Endometrial microvascular endothelial cells (primary cell): ENCODE results near the gene LYRM2. TPM values are rescaled to one million over a fixed set of nuclear protein-coding genes. Genes with fewer than 3 reads are reported as not detected.

Experiments
- in situ Hi-C: cut with HindIII; loops from 2 replicates; pipeline ENCODE4 v1.10.0; 2017; ENCODE audit warnings: low sequenced_read_pairs, low pct_unique_long_range_greater_than_20kb; ENCODE audit errors: inconsistent ontology term
- total RNA-seq: library from RNA; depleted of rRNA; stranded (reverse); fragments of >200 nt; gene quantifications from one replicate; pipeline ENCODE4 v1.2.3, GENCODE V29; 2015; ENCODE audit errors: inconsistent ontology term

Gene LYRM2
- total RNA-seq, 1 donor from 2014 or later, result 41.3 TPM

GRCh38 chr6:89525786-89526562 is 112.6 kb downstream of the LYRM2 start:
- in situ Hi-C loops, result no loop called here

DNA sequence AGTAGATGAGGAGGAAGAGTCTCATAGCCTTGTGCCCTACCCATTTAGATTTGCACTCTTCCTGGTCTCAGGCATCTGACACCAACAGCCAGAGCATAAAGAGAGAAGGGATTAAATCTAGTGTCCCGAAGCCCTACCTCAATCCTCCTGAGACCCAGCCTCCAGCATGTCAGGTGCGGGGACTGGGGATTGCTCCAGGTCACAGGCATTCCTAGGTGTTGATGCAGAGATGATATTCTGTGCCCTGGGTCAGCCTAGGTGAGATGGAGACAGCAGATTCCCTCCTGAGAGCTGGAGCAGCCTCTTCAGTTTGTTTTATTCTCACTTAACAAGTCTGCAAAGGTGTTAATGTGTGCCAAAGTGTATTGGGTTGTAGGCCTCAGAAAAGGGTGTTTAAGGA is 115.8 kb downstream of the LYRM2 start:
- in situ Hi-C loops, result no loop called here

GRCh38 chr6:89520736-89521135 is 117.8 kb downstream of the LYRM2 start:
- in situ Hi-C loops, result no loop called here

DNA sequence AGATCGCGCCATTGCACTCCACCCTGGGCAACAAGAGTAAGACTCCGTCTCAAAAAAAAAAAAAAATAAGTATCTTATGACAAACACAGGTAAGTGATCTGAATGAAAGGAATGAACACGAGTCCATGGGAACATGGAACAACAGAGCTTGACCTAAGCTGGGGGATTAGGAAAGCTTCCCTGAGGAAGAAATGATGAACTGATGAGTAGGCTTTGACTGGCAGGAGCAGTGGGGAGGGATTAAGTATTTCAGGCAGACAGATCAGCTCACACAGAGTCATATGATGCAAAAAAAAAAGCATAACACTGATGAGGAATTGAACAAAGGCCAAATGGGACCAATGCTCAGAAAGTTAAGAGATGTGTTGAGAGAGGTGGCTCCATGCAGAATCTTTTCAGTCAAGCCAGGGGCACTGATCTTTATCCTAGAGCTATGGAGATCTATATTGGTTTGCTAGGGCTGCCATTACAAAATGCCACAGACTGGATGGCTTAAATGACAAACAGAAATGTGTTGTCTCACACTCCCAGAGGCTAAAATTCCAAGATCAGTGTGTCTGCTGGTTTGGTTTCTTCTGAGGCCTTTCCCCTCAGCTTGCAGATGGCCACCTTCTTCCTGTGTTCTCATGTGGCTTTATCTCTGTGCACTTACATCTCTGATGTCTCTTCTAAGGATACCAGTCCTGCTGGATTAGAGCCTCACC is 120.0 kb downstream of the LYRM2 start:
- in situ Hi-C loops, result no loop called here

Other genes with a start within 250 kb of the LYRM2 start
- not detected for gene RRAGD, start 226.5 kb downstream of the LYRM2 start, total RNA-seq
- gene ANKRD6, start 205.6 kb downstream of the LYRM2 start, total RNA-seq, result 7.0 TPM
- 11.1 TPM for gene MDN1, start 181.0 kb upstream of the LYRM2 start, total RNA-seq
- gene CASP8AP2, start 191.1 kb upstream of the LYRM2 start, total RNA-seq, result 7.3 TPM